Measurements from ENCODE around the gene FAM120C. TPM values are rescaled to one million over a fixed set of nuclear protein-coding genes. Genes with fewer than 3 reads are reported as not detected.
A peak's percentile ranks its signal among the peaks of the same experiment; 100 is the strongest.

The FAM120C gene
- total RNA-seq, 1 experiment from 2014 or later, result 10.7 TPM

GRCh38 chrX:54177306-54177705 lies 5.7 kb downstream of the FAM120C start:
- DNase-seq, result no peak
- Histone ChIP-seq H3K9me3 (no peaks in the 10 kb centered on the region), H3K36me3 (peaks cover 20% of the 10 kb centered on the region), H3K27me3 (no peaks in the 10 kb centered on the region), H3K4me3 (no peak overlapping the region; the same call in 1 of the 2 replicates)

GRCh38 chrX:54173791-54174190 lies 9.3 kb downstream of the FAM120C start:
- H3K4me3 ChIP-seq, result no peak overlapping the region
- no peak for DNase-seq
- H3K36me3 ChIP-seq, result peaks cover 20% of the 10 kb centered on the region
- H3K9me3 ChIP-seq, result no peaks in the 10 kb centered on the region
- H3K27me3 ChIP-seq, result no peaks in the 10 kb centered on the region

- Histone ChIP-seq H3K36me3 (peaks cover 20% of the 10 kb centered on the region), H3K9me3 (no peaks in the 10 kb centered on the region), H3K27me3 (no peaks in the 10 kb centered on the region), H3K4me3 (no peak overlapping the region)
- DNase-seq, result no peak
Measured at GRCh38 chrX:54172455-54172854, 10.6 kb downstream of the FAM120C start.

- no peak for DNase-seq
- H3K36me3 ChIP-seq, result peaks cover 17% of the 10 kb centered on the region
- no peaks in the 10 kb centered on the region for H3K27me3 ChIP-seq
- no peak overlapping the region for H3K4me3 ChIP-seq
- no peaks in the 10 kb centered on the region for H3K9me3 ChIP-seq
Measured at GRCh38 chrX:54171527-54172250, 11.4 kb downstream of the FAM120C start.

- Histone ChIP-seq H3K27me3 (no peaks in the 10 kb centered on the region), H3K9me3 (no peaks in the 10 kb centered on the region), H3K36me3 (peaks cover 14% of the 10 kb centered on the region), H3K4me3 (no peak overlapping the region)
- DNase-seq, result no peak
Measured at GRCh38 chrX:54171091-54171490, 12.0 kb downstream of the FAM120C start.

- Histone ChIP-seq H3K27me3 (no peaks in the 10 kb centered on the region), H3K4me3 (no peak overlapping the region), H3K36me3 (no peaks in the 10 kb centered on the region), H3K9me3 (no peaks in the 10 kb centered on the region)
- no peak for DNase-seq
Measured at GRCh38 chrX:54166915-54167314, 16.1 kb downstream of the FAM120C start.

GRCh38 chrX:54157561-54157960 lies 25.5 kb downstream of the FAM120C start:
- no peaks in the 10 kb centered on the region for H3K27me3 ChIP-seq
- no peaks in the 10 kb centered on the region for H3K9me3 ChIP-seq
- H3K36me3 ChIP-seq, result no peaks in the 10 kb centered on the region
- DNase-seq, result no peak
- no peak overlapping the region for H3K4me3 ChIP-seq

GRCh38 chrX:54134269-54134668 lies 48.8 kb downstream of the FAM120C start:
- no peaks in the 10 kb centered on the region for H3K36me3 ChIP-seq
- DNase-seq, result no peak
- H3K4me3 ChIP-seq, result no peak overlapping the region
- H3K27me3 ChIP-seq, result no peaks in the 10 kb centered on the region
- H3K9me3 ChIP-seq, result no peaks in the 10 kb centered on the region

GRCh38 chrX:54116391-54116790 lies 66.7 kb downstream of the FAM120C start:
- no peak for DNase-seq

GRCh38 chrX:54093571-54093970 lies 89.5 kb downstream of the FAM120C start:
- DNase-seq, result no peak
- Histone ChIP-seq H3K9me3 (no peaks in the 10 kb centered on the region), H3K36me3 (no peaks in the 10 kb centered on the region), H3K27me3 (no peaks in the 10 kb centered on the region), H3K4me3 (no peak overlapping the region)

More at GRCh38 chrX:54116391-54116790, 66.7 kb downstream of the FAM120C start:
- no peaks in the 10 kb centered on the region for H3K36me3 ChIP-seq
- H3K4me3 ChIP-seq, result no peak overlapping the region
- H3K27me3 ChIP-seq, result no peaks in the 10 kb centered on the region
- no peaks in the 10 kb centered on the region for H3K9me3 ChIP-seq

GRCh38 chrX:54093159-54093558 lies 89.9 kb downstream of the FAM120C start:
- DNase-seq, result no peak
- H3K9me3 ChIP-seq, result no peaks in the 10 kb centered on the region
- H3K4me3 ChIP-seq, result no peak overlapping the region
- H3K36me3 ChIP-seq, result no peaks in the 10 kb centered on the region
- H3K27me3 ChIP-seq, result no peaks in the 10 kb centered on the region

GRCh38 chrX:54090880-54091279 lies 92.2 kb downstream of the FAM120C start:
- H3K4me3 ChIP-seq, result no peak overlapping the region
- H3K27me3 ChIP-seq, result no peaks in the 10 kb centered on the region
- no peaks in the 10 kb centered on the region for H3K9me3 ChIP-seq
- no peak for DNase-seq
- no peaks in the 10 kb centered on the region for H3K36me3 ChIP-seq

GRCh38 chrX:54089191-54089590 lies 93.9 kb downstream of the FAM120C start:
- Histone ChIP-seq H3K36me3 (no peaks in the 10 kb centered on the region), H3K27me3 (no peaks in the 10 kb centered on the region), H3K4me3 (no peak overlapping the region), H3K9me3 (no peaks in the 10 kb centered on the region)
- DNase-seq, result no peak

GRCh38 chrX:54087661-54088060 lies 95.4 kb downstream of the FAM120C start:
- H3K9me3 ChIP-seq, result no peaks in the 10 kb centered on the region
- H3K36me3 ChIP-seq, result no peaks in the 10 kb centered on the region
- no peak for DNase-seq
- H3K27me3 ChIP-seq, result no peaks in the 10 kb centered on the region
- H3K4me3 ChIP-seq, result no peak overlapping the region

- Histone ChIP-seq H3K27me3 (no peaks in the 10 kb centered on the region), H3K9me3 (no peaks in the 10 kb centered on the region), H3K36me3 (no peaks in the 10 kb centered on the region), H3K4me3 (no peak overlapping the region)
- no peak for DNase-seq
Measured at GRCh38 chrX:54085666-54086065, 97.4 kb downstream of the FAM120C start.

- Histone ChIP-seq H3K27me3 (no peaks in the 10 kb centered on the region), H3K4me3 (no peak overlapping the region), H3K36me3 (no peaks in the 10 kb centered on the region), H3K9me3 (no peaks in the 10 kb centered on the region)
- DNase-seq, result peak; percentile 9
Measured at GRCh38 chrX:54076903-54077302, 106.2 kb downstream of the FAM120C start.

GRCh38 chrX:54074826-54075225 lies 108.2 kb downstream of the FAM120C start:
- DNase-seq, result no peak
- no peaks in the 10 kb centered on the region for H3K36me3 ChIP-seq
- no peak overlapping the region for H3K4me3 ChIP-seq
- no peaks in the 10 kb centered on the region for H3K9me3 ChIP-seq
- no peaks in the 10 kb centered on the region for H3K27me3 ChIP-seq

GRCh38 chrX:54067766-54068165 lies 115.3 kb downstream of the FAM120C start:
- Histone ChIP-seq H3K36me3 (no peaks in the 10 kb centered on the region), H3K27me3 (no peaks in the 10 kb centered on the region), H3K9me3 (no peaks in the 10 kb centered on the region), H3K4me3 (no peak overlapping the region)
- no peak for DNase-seq

Measured in MG63 (cell line).